HL-60 (cell line): ENCODE measurements around the gene DTX1.

Experiments used
- DNase-seq, 2 experiments: peaks; one replicate each; pipeline ENCODE4 v3.0.0-alpha.2; 2010 to 2020; ENCODE audit warnings: low read depth in 1 of 2, low spot score in 1 of 2
- H3K27ac ChIP-seq: fragments of 250-450 bp; sonication (Bioruptor Pico); replicated peaks from 2 replicates; pipeline ENCODE4 v1.5.1; 2020; ENCODE audit warnings: mild to moderate bottlenecking, moderate library complexity
- H3K27me3 ChIP-seq: fragments of 250-450 bp; sonication (Bioruptor Pico); 2 replicates; pipeline ENCODE4 v1.5.1; 2021; ENCODE audit warnings: mild to moderate bottlenecking, moderate library complexity; ENCODE audit not compliant: insufficient read depth, poor library complexity, severe bottlenecking
- H3K4me3 ChIP-seq: replicated peaks from 2 replicates; pipeline ENCODE4 v1.5.1; 2011; ENCODE audit warnings: mild to moderate bottlenecking, control low read depth, low read length; ENCODE audit not compliant: insufficient read depth
- CTCF ChIP-seq: IDR thresholded peaks from one replicate; pipeline ENCODE4 v1.5.1; 2011; ENCODE audit warnings: low read length, control low read depth, inconsistent platforms; ENCODE audit not compliant: insufficient read depth
- GABPA ChIP-seq: IDR thresholded peaks from 2 replicates; pipeline ENCODE4 v1.6.1; 2012; ENCODE audit warnings: low read depth
- POLR2AphosphoS5 ChIP-seq: IDR thresholded peaks from 2 replicates; pipeline ENCODE4 v1.6.1; 2012; ENCODE audit warnings: low read depth
- REST ChIP-seq: IDR thresholded peaks from 2 replicates; pipeline ENCODE4 v1.6.1; 2012; ENCODE audit warnings: low read depth; ENCODE audit not compliant: insufficient replicate concordance
- SPI1 ChIP-seq: IDR thresholded peaks from 2 replicates; pipeline ENCODE4 v1.6.1; 2012; ENCODE audit warnings: low read depth, mild to moderate bottlenecking, borderline replicate concordance

Gene DTX1

GRCh38 chr12:113061061-113061694 lies 4.6 kb downstream of the DTX1 start:
- TF ChIP-seq GABPA (no peak), SPI1 (no peak), REST (no peak), CTCF (no peak), POLR2AphosphoS5 (no peak)
- H3K4me3 ChIP-seq = no peak overlapping the region
- H3K27ac ChIP-seq = no peak overlapping the region
- no peak for DNase-seq
- peaks cover 8% of the 10 kb centered on the region for H3K27me3 ChIP-seq

- TF ChIP-seq CTCF (no peak), REST (no peak), POLR2AphosphoS5 (no peak)
- Histone ChIP-seq H3K4me3 (no peak overlapping the region), H3K27me3 (peaks cover 3% of the 10 kb centered on the region), H3K27ac (no peak overlapping the region)
- no peak for DNase-seq
Observed at GRCh38 chr12:113062502-113063395, 6.2 kb downstream of the DTX1 start.

DNA sequence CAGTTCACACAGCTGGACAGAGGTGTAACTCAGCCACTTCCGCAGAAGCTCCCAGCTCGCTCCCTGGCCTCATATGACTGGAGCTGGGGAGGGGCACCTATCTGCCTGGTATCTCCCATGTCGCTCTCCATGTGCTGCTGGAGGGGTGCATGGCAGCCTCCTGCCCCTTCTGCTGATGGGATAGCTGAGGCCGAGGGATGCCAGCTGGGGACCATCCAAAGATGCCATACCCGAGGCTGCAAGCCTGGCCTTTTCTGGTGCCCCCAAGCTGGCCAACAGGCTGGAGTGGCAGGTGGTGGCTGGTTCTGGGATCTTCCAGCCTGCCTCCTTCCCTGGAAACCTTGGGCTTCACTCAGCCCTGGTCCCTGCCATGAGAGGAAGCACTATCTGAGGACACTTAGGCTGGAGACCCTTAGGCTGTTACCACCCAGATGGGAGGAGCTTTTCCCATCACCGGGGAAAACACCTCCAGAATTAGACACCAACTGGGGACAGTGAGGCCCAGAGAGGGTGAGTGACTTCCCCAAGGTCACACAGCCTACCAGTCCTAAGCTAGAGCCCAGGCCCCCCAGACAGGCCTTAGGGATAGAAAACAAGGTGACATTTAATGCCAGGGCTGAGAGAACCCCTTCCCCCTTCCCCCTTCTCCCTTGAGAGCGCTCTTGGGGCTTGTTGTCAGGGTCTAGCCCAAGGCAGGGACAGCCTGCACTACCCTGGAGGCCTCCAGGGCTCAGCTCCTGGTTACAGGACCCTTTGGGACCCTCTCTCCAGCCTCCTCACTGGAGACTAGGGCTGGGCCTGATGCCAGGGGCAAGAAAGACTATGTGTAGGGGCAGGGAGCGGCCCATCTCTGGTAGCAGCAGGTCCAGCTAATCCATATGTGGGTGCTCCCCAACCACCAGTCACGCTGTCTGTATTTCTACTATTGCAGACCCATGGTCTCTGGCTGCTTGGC lies 7.1 kb downstream of the DTX1 start:
- DNase-seq = no peak
- H3K27me3 ChIP-seq = peaks cover 3% of the 10 kb centered on the region
- no peak overlapping the region for H3K4me3 ChIP-seq
- TF ChIP-seq SPI1 (no peak), POLR2AphosphoS5 (no peak), CTCF (no peak), REST (no peak), GABPA (no peak)
- H3K27ac ChIP-seq = no peak overlapping the region
